Mucosa of rectum (tissue), 2 donors: ENCODE measurements around the gene TCF4.

ENCODE experiments used
- H3K27ac ChIP-seq, 2 donors: one replicate each; pipeline ENCODE4 v1.7.0; 2013; ENCODE audit warnings: inconsistent platforms in 2 of 2, low read depth in 2 of 2, low read length in 2 of 2
- H3K27me3 ChIP-seq, 2 donors: one replicate each; pipeline ENCODE4 v1.7.0; 2013; ENCODE audit warnings: low read length in 2 of 2; ENCODE audit not compliant: control insufficient read depth in 2 of 2, insufficient read depth in 2 of 2
- H3K36me3 ChIP-seq, 2 donors: one replicate each; pipeline ENCODE4 v1.7.0; 2013; ENCODE audit warnings: low read length in 2 of 2; ENCODE audit not compliant: control insufficient read depth in 2 of 2, insufficient read depth in 2 of 2
- H3K4me1 ChIP-seq, 2 donors: one replicate each; pipeline ENCODE4 v1.7.0; 2013; ENCODE audit warnings: low read length in 2 of 2, mild to moderate bottlenecking in 1 of 2; ENCODE audit not compliant: control insufficient read depth in 2 of 2, insufficient read depth in 2 of 2
- H3K4me3 ChIP-seq, 2 donors: one replicate each; pipeline ENCODE4 v1.7.0; 2013; ENCODE audit warnings: low read length in 2 of 2
- H3K9ac ChIP-seq, 2 donors: one replicate each; pipeline ENCODE4 v1.7.0; 2013; ENCODE audit warnings: low read length in 2 of 2, low read depth in 1 of 2, mild to moderate bottlenecking in 1 of 2
- H3K9me3 ChIP-seq, 2 donors: one replicate each; pipeline ENCODE4 v1.7.0; 2013; ENCODE audit warnings: low read length in 2 of 2; ENCODE audit not compliant: control insufficient read depth in 2 of 2
- donor health status: healthy.
- donor health status: Normal muscosa, but diverticular disease.

TCF4 gene

DNA sequence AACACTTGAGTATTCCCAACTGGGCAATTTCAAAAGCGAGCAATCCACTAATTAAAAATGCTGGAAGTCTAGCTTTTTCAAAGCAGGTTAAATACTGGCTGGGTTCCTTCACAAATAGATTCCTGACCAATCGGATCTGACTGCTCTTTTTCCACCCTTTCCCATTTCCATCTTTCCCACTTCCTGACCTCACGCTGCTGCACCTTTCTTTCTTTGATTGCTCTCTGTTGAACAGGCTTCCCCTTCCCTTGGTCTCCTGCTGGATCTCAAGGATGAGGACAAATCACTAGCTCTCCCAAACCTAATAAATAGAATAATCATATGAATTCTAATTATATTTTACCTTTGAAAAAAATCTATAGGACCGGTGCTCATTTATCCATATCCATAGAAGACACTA lies 121.2 kb downstream of the TCF4 start:
- Histone ChIP-seq H3K9me3 (no peaks in the 10 kb centered on the region), H3K4me1 (no peaks in the 10 kb centered on the region), H3K9ac (no peak overlapping the region), H3K27ac (no peak overlapping the region), H3K27me3 (no peaks in the 10 kb centered on the region), H3K36me3 (no peaks in the 10 kb centered on the region), H3K4me3 (no peak overlapping the region)

DNA sequence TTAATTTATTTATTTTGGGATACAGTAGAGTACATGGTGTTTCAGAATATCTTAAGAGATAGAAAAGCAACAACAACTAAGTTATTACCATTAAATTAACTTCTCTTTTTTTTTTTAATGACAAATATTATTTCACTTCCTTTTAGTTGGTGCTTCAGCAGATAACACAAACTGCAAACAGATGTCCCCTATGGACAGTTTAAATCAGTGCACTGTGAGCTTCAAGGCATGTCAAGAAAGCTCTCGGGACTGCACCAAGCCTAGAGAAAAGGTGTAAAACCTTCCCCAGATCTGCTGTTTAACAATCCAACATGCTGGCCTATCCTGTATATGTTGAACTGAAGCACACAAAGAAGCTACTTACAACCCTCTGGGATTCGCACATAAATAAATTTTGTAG lies 122.7 kb downstream of the TCF4 start:
- H3K9me3 ChIP-seq, result no peaks in the 10 kb centered on the region
- H3K4me3 ChIP-seq, result no peak overlapping the region
- H3K4me1 ChIP-seq, result no peaks in the 10 kb centered on the region
- no peaks in the 10 kb centered on the region for H3K27me3 ChIP-seq
- H3K9ac ChIP-seq, result no peak overlapping the region
- H3K27ac ChIP-seq, result no peak overlapping the region
- H3K36me3 ChIP-seq, result no peaks in the 10 kb centered on the region

- H3K4me1 ChIP-seq, result no peaks in the 10 kb centered on the region
- H3K4me3 ChIP-seq, result no peak overlapping the region
- H3K9ac ChIP-seq, result no peak overlapping the region
- no peak overlapping the region for H3K27ac ChIP-seq
- H3K36me3 ChIP-seq, result no peaks in the 10 kb centered on the region
- no peaks in the 10 kb centered on the region for H3K9me3 ChIP-seq
- H3K27me3 ChIP-seq, result no peaks in the 10 kb centered on the region
These were observed 123.4 kb downstream of the TCF4 start for GRCh38 chr18:55464581-55464980.

DNA sequence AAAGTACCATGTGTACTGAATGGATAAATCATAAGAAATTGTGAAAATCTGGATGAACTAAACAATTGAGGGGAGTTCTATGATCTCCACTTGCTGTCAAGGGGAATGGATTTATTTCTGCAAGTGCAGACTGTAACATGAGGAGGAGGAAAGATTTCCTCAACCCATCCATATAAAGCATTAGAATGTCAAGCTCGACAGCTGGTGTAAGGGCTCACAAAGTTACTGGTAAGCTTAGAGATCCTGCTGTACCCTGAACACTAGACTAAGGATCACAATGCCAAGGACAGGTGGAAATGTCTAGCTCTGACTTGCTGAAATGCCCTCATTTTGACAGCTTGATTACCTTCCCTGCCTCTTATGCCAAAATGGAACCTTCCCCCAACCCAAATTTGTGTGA lies 125.3 kb downstream of the TCF4 start:
- Histone ChIP-seq H3K9me3 (no peaks in the 10 kb centered on the region), H3K27ac (no peak overlapping the region), H3K4me3 (no peak overlapping the region), H3K9ac (no peak overlapping the region), H3K36me3 (no peaks in the 10 kb centered on the region), H3K4me1 (no peaks in the 10 kb centered on the region), H3K27me3 (no peaks in the 10 kb centered on the region)

- H3K36me3 ChIP-seq, result no peaks in the 10 kb centered on the region
- H3K27ac ChIP-seq, result no peak overlapping the region
- H3K4me3 ChIP-seq, result no peak overlapping the region
- no peaks in the 10 kb centered on the region for H3K27me3 ChIP-seq
- H3K9ac ChIP-seq, result no peak overlapping the region
- H3K4me1 ChIP-seq, result no peaks in the 10 kb centered on the region
- no peaks in the 10 kb centered on the region for H3K9me3 ChIP-seq
These were observed 126.1 kb downstream of the TCF4 start for GRCh38 chr18:55461848-55462247.

GRCh38 chr18:55458456-55459203 lies 129.4 kb downstream of the TCF4 start:
- Histone ChIP-seq H3K4me3 (no peak overlapping the region), H3K9ac (no peak overlapping the region), H3K27ac (no peak overlapping the region)

DNA sequence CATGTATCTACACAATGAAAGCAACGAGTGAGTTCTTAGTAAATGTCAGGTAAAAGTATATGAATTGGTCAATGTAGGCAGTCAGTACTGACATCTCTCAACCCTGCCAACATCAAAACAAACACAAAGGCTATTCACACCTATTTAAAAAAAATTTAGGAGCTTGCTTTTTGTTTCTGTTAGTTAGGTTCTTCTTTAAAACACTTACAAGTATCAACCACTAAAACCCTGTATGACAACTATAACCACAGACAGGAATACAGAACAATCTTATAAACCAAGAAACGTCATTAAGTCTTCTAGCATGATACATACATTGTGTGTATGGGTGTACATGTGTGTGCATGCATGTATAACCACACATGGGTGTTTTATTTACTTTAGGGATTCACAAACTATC lies 131.0 kb downstream of the TCF4 start:
- Histone ChIP-seq H3K4me3 (no peak overlapping the region), H3K9ac (no peak overlapping the region), H3K4me1 (no peaks in the 10 kb centered on the region), H3K9me3 (no peaks in the 10 kb centered on the region), H3K27me3 (no peaks in the 10 kb centered on the region), H3K36me3 (no peaks in the 10 kb centered on the region), H3K27ac (no peak overlapping the region)

More at GRCh38 chr18:55458456-55459203, 129.4 kb downstream of the TCF4 start:
- Histone ChIP-seq H3K27me3 (no peaks in the 10 kb centered on the region), H3K36me3 (no peaks in the 10 kb centered on the region), H3K9me3 (no peaks in the 10 kb centered on the region), H3K4me1 (no peaks in the 10 kb centered on the region)

DNA sequence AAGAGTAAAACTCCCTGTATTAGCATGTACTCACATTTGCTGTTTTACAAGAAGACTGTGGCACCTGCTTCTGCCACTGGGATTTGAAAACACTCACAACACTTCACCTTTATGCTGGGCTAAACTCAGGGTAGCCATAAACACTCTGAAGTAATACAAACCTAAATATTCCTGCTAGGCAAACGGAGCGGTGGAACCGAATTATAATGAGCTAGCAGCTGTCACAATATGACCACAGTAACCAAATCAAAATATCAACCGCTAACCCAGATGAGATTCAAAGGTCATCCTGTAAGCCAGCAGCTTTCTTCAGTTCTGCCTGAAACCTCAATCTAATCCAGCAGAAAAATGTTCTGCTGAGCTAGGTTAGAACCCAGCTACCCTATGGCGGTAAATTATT lies 132.1 kb downstream of the TCF4 start:
- Histone ChIP-seq H3K9ac (no peak overlapping the region), H3K27me3 (no peaks in the 10 kb centered on the region), H3K27ac (no peak overlapping the region), H3K36me3 (no peaks in the 10 kb centered on the region), H3K4me3 (no peak overlapping the region), H3K9me3 (no peaks in the 10 kb centered on the region), H3K4me1 (no peaks in the 10 kb centered on the region)

DNA sequence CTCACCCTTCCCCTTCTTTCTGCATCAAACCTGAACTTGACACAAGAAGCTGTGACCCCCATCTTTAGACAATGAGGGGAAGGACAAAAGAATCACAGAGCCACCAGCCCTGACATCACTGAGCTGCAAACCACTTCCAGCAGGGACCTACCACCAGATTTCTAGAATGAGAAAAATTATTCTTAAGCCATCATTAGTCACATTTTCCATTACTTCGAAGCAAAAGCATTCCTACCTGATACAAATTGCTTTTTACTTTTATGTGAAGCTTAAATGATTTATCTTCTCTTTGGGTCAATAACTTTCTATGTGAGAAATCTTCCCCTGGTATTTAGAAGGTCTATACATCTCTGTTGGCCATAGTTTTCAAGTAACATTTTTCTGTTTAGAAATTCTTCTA lies 134.8 kb downstream of the TCF4 start:
- Histone ChIP-seq H3K27me3 (no peaks in the 10 kb centered on the region), H3K9ac (no peak overlapping the region), H3K4me1 (no peaks in the 10 kb centered on the region), H3K27ac (no peak overlapping the region), H3K9me3 (no peaks in the 10 kb centered on the region), H3K4me3 (no peak overlapping the region), H3K36me3 (no peaks in the 10 kb centered on the region)

GRCh38 chr18:55452123-55452611 lies 135.8 kb downstream of the TCF4 start:
- no peaks in the 10 kb centered on the region for H3K4me1 ChIP-seq
- no peaks in the 10 kb centered on the region for H3K27me3 ChIP-seq
- H3K9ac ChIP-seq, result no peak overlapping the region
- no peak overlapping the region for H3K4me3 ChIP-seq
- no peak overlapping the region for H3K27ac ChIP-seq
- no peaks in the 10 kb centered on the region for H3K36me3 ChIP-seq
- H3K9me3 ChIP-seq, result no peaks in the 10 kb centered on the region
